ENCODE data around the gene SLC6A11.

DNA sequence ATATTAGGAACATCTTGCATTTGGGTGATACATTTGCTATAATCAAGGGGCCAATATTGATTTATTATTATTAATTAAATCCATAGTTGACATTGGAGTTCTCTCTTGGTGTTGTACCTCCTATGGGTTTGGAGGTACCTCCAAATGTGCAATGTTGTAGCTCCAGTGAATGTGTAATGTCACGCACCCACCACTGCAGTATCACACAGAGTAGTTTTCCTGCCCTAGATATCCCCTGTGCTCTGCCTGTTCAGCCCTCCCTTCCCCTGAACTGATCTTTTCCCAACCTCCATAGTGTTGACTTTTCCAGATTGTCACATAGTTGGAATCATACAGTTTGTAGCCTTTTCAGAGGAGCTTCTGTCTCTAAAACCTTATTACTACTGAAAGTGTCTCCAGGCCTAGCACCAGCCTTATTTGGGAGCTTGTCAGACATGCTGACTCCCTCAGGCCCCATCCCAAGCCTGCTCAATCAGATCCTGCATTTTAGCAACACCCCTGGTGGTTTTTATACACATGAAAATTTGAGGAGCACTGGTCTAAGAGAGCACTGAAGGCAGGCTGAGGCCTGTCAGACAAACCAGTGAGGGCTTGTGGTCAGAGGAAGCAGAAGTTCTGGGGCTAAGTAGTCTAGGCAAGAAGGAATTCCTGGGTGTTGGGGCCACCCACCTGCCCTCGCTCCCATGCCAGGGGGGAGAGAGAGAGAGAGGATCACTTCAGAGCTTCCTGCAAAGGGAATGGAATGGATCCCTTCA is 73.4 kb downstream of the SLC6A11 start:
- TF ChIP-seq, protein P1, sequence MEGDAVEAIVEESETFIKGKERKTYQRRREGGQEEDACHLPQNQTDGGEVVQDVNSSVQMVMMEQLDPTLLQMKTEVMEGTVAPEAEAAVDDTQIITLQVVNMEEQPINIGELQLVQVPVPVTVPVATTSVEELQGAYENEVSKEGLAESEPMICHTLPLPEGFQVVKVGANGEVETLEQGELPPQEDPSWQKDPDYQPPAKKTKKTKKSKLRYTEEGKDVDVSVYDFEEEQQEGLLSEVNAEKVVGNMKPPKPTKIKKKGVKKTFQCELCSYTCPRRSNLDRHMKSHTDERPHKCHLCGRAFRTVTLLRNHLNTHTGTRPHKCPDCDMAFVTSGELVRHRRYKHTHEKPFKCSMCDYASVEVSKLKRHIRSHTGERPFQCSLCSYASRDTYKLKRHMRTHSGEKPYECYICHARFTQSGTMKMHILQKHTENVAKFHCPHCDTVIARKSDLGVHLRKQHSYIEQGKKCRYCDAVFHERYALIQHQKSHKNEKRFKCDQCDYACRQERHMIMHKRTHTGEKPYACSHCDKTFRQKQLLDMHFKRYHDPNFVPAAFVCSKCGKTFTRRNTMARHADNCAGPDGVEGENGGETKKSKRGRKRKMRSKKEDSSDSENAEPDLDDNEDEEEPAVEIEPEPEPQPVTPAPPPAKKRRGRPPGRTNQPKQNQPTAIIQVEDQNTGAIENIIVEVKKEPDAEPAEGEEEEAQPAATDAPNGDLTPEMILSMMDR (conservative IDR thresholded peaks at IDR 0.05; ENCODE audit: low read length), result no peak
- no peak for TF ChIP-seq EZH2phosphoT487 (IDR thresholded peaks at IDR 0.05; ENCODE audit: borderline replicate concordance, low read depth, low read length)

Data from OCI-LY7 (cell line).